OCI-LY1 (cell line): ENCODE data around the gene MEP1A.

Source experiments
- EZH2 ChIP-seq: fragments of 200-600 bp; sonication (generic), shearing (Covaris generic); IDR thresholded peaks from 2 replicates; pipeline ENCODE4 v1.8.0; 2017; ENCODE audit warnings: borderline replicate concordance, mixed run types, mild to moderate bottlenecking, antibody characterized with exemption, low read length, moderate library complexity, mixed read lengths
- TF ChIP-seq, protein P1 (sequence below): fragments of 200-600 bp; sonication (generic), shearing (Covaris generic); IDR thresholded peaks from 2 replicates; pipeline ENCODE4 v1.5.1; 2017; ENCODE audit warnings: mild to moderate bottlenecking, antibody characterized with exemption, low read length, moderate library complexity, mixed read lengths

DNA sequence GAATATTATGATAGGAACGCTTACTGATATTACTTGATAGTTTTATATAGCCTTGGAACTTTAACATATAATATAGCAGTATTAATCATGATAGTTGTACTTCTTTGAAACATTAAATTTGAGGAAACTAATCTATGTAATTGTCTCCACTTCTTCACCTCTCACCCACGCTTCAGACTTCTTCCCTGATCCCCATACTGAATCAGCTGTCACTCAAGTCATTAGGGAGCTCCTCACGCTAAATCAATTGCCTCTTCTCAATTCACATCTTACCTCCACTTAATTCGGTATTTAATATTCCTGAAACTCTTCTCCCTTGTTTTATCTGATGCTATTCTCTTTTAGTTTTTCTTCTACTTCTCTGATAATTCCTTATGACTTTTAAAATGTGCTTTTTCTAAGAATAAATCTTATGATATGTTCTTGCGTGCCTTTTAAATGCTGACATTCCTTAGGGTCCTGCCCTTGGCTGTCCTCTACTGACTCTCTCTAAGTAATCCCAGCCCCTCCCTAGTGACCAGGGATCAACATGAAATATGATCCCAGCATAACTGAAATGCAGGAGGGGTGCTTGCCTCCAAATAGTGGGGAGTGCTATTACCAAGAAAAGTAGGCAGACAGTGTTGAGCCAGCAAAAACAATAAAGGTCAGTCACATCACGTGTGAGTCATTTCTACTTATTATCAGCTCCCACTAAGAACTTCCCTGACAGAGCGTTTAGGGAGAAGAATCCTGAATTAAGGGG is 36.5 kb upstream of the MEP1A start:
- TF ChIP-seq, protein P1, sequence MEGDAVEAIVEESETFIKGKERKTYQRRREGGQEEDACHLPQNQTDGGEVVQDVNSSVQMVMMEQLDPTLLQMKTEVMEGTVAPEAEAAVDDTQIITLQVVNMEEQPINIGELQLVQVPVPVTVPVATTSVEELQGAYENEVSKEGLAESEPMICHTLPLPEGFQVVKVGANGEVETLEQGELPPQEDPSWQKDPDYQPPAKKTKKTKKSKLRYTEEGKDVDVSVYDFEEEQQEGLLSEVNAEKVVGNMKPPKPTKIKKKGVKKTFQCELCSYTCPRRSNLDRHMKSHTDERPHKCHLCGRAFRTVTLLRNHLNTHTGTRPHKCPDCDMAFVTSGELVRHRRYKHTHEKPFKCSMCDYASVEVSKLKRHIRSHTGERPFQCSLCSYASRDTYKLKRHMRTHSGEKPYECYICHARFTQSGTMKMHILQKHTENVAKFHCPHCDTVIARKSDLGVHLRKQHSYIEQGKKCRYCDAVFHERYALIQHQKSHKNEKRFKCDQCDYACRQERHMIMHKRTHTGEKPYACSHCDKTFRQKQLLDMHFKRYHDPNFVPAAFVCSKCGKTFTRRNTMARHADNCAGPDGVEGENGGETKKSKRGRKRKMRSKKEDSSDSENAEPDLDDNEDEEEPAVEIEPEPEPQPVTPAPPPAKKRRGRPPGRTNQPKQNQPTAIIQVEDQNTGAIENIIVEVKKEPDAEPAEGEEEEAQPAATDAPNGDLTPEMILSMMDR = no peak
- no peak for TF ChIP-seq EZH2
